GM23338 (cell line): ENCODE data around the gene INKA1. TPM values are rescaled to one million over a fixed set of nuclear protein-coding genes. Genes with fewer than 3 reads are reported as not detected.
"Not testable (repeated sequence)": the region's sequence is repeated elsewhere in the genome, so short reads cannot be mapped to it uniquely, and the experiment has no call there.

Experiments
- ATAC-seq: fragments of 200-7000 bp; cut with Tn5 transposase; 3 replicates; pipeline ENCODE4 v1.9.1; 2020
- DNase-seq: peaks from one replicate; pipeline ENCODE4 v3.0.0-alpha.2; 2015; ENCODE audit warnings: low spot score
- H2AFZ ChIP-seq: fragments of 200-600 bp; sonication (generic); 2 replicates; pipeline ENCODE4 v1.8.0; 2016; ENCODE audit warnings: antibody characterized with exemption, mild to moderate bottlenecking, moderate library complexity
- H3F3A ChIP-seq: fragments of 200-600 bp; sonication (generic); replicated peaks from 2 replicates; pipeline ENCODE4 v1.8.0; 2017; ENCODE audit warnings: antibody characterized with exemption, mixed run types, low read depth
- H3K27ac ChIP-seq: fragments of 200-600 bp; sonication (generic); 2 replicates; pipeline ENCODE4 v1.6.1; 2016; ENCODE audit warnings: low read depth
- H3K27me3 ChIP-seq: fragments of 200-600 bp; sonication (generic); 2 replicates; pipeline ENCODE4 v1.8.0; 2016; ENCODE audit warnings: mild to moderate bottlenecking, mixed run types, moderate library complexity; ENCODE audit not compliant: insufficient read depth
- H3K36me3 ChIP-seq: fragments of 200-600 bp; sonication (generic); 2 replicates; pipeline ENCODE4 v1.8.0; 2016; ENCODE audit warnings: mild to moderate bottlenecking; ENCODE audit not compliant: insufficient read depth
- H3K4me1 ChIP-seq: fragments of 200-600 bp; sonication (generic); 2 replicates; pipeline ENCODE4 v1.8.0; 2016; ENCODE audit warnings: mild to moderate bottlenecking, moderate library complexity; ENCODE audit not compliant: insufficient read depth
- H3K4me2 ChIP-seq: fragments of 200-600 bp; sonication (generic); 2 replicates; pipeline ENCODE4 v1.7.1; 2017; ENCODE audit warnings: mixed run types
- H3K4me3 ChIP-seq: fragments of 200-600 bp; sonication (generic); 2 replicates; pipeline ENCODE4 v1.6.1; 2016; ENCODE audit warnings: mixed run types
- H3K79me2 ChIP-seq: fragments of 200-600 bp; sonication (generic); replicated peaks from 2 replicates; pipeline ENCODE4 v1.8.0; 2017; ENCODE audit warnings: mild to moderate bottlenecking; ENCODE audit not compliant: insufficient read depth
- H3K9me2 ChIP-seq: fragments of 200-600 bp; sonication (generic); 2 replicates; pipeline ENCODE4 v1.8.0; 2017; ENCODE audit not compliant: insufficient read depth
- H4K20me1 ChIP-seq: fragments of 200-600 bp; sonication (generic); replicated peaks from 2 replicates; pipeline ENCODE4 v1.8.0; 2017; ENCODE audit warnings: mild to moderate bottlenecking; ENCODE audit not compliant: insufficient read depth
- H3K27ac Mint-ChIP-seq: 2 replicates; pipeline ENCODE4 v1.8.0; 2020; ENCODE audit warnings: inconsistent platforms, mild to moderate bottlenecking, moderate library complexity, mixed read lengths
- H3K27me3 Mint-ChIP-seq: 3 replicates; pipeline ENCODE4 v1.8.0; 2022; ENCODE audit warnings: low read depth, mild to moderate bottlenecking, moderate library complexity, mixed read lengths, inconsistent platforms; ENCODE audit not compliant: insufficient read depth, poor library complexity
- H3K36me3 Mint-ChIP-seq: 3 replicates; pipeline ENCODE4 v1.8.0; 2021; ENCODE audit warnings: low read depth, mild to moderate bottlenecking, inconsistent platforms, moderate library complexity, mixed read lengths
- H3K4me1 Mint-ChIP-seq: 3 replicates; pipeline ENCODE4 v1.8.0; 2020; ENCODE audit warnings: mild to moderate bottlenecking, inconsistent platforms, mixed read lengths
- H3K4me3 Mint-ChIP-seq: 3 replicates; pipeline ENCODE4 v1.8.0; 2021; ENCODE audit warnings: moderate library complexity, mild to moderate bottlenecking, inconsistent platforms, mixed read lengths
- H3K9me3 Mint-ChIP-seq: 3 replicates; pipeline ENCODE4 v1.8.0; 2020; ENCODE audit warnings: moderate library complexity, mild to moderate bottlenecking, inconsistent platforms, mixed read lengths
- CREB1 ChIP-seq: fragments of 250-450 bp; sonication (Bioruptor Pico); IDR thresholded peaks from 2 replicates; pipeline ENCODE4 v1.5.0; 2020; ENCODE audit warnings: low read depth, mild to moderate bottlenecking, moderate library complexity
- CTCF ChIP-seq, 2 experiments: fragments of 200-600 bp in 1 of 2; sonication (generic) in 1 of 2; conservative IDR thresholded peaks; 2 replicates each; pipeline versions ENCODE4 v1.5.1 to v1.6.1; 2016 to 2017; ENCODE audit warnings: antibody characterized with exemption in 2 of 2, low read depth in 2 of 2, mild to moderate bottlenecking in 2 of 2, moderate library complexity in 1 of 2
- EZH2 ChIP-seq: fragments of 200-600 bp; sonication (generic); IDR thresholded peaks from one replicate; pipeline ENCODE4 v1.8.0; 2017; ENCODE audit warnings: antibody characterized with exemption, mild to moderate bottlenecking, low read depth; ENCODE audit not compliant: unreplicated experiment
- NANOG ChIP-seq: IDR thresholded peaks from 2 replicates; pipeline ENCODE4 v1.6.1; 2016; ENCODE audit warnings: antibody characterized with exemption, borderline replicate concordance
- POLR2AphosphoS5 ChIP-seq: IDR thresholded peaks from 2 replicates; pipeline ENCODE4 v1.6.1; 2016; ENCODE audit warnings: antibody characterized with exemption, low read depth
- STAT1 ChIP-seq: IDR thresholded peaks from one replicate; pipeline ENCODE4 v1.6.1; 2016; ENCODE audit warnings: antibody characterized with exemption; ENCODE audit not compliant: unreplicated experiment
- ZNF462 ChIP-seq: fragments of 250-450 bp; sonication (Bioruptor Pico); IDR thresholded peaks from 2 replicates; pipeline ENCODE4 v1.5.0; 2020; ENCODE audit warnings: mild to moderate bottlenecking, moderate library complexity
- polyA plus RNA-seq: library from polyadenylated mRNA; unstranded; fragments of >200 nt; fragmentation: Nextera tagmentation; extraction: Ambion mirVana; gene quantifications from 2 replicates; pipeline ENCODE4 v1.2.1, GENCODE V29; 2016
- total RNA-seq: library from RNA; depleted of rRNA; stranded (reverse); fragments of >200 nt; shearing (Covaris generic); gene quantifications from 2 replicates; pipeline ENCODE4 v1.2.3, GENCODE V29; 2014

Gene INKA1
- total and polyA plus RNA-seq, 2 experiments from 2014 or later, result 3.7 to 4.0 TPM

GRCh38 chr3:49813497-49814174 lies 10.6 kb downstream of the INKA1 start, which contains the start of gene UBA7 (continued):
- TF ChIP-seq CTCF (conservative IDR thresholded peaks at IDR 0.05; ENCODE audit: low read depth in 2 of 2) (no peak), CREB1 (no peak), NANOG (no peak)

GRCh38 chr3:49823131-49823530 lies 20.1 kb downstream of the INKA1 start:
- H3K4me2 ChIP-seq, H3K4me1 ChIP-seq, H3K9me3 Mint-ChIP-seq, H3K9me2 ChIP-seq, H3K27me3 ChIP-seq, H3K4me3 Mint-ChIP-seq, H3K79me2 ChIP-seq, H3K36me3 Mint-ChIP-seq, H4K20me1 ChIP-seq, ATAC-seq, H3K27ac Mint-ChIP-seq, H3F3A ChIP-seq, DNase-seq, H3K4me1 Mint-ChIP-seq, H2AFZ ChIP-seq, H3K27ac ChIP-seq, H3K36me3 ChIP-seq, H3K27me3 Mint-ChIP-seq, H3K4me3 ChIP-seq: not testable (repeated sequence)

GRCh38 chr3:49826016-49826415 lies 23.0 kb downstream of the INKA1 start:
- Histone ChIP-seq H2AFZ (no peak overlapping the region), H4K20me1 (no peaks in the 10 kb centered on the region), H3K79me2 (no peaks in the 10 kb centered on the region), H3K27me3 (no peaks in the 10 kb centered on the region), H3K4me3 (no peak overlapping the region), H3K27ac (peak overlapping the region; percentile 50), H3K4me1 (no peaks in the 10 kb centered on the region), H3K36me3 (no peaks in the 10 kb centered on the region), H3K4me2 (no peak overlapping the region), H3K9me2 (no peaks in the 10 kb centered on the region), H3F3A (no peaks in the 10 kb centered on the region)
- H3K9me3 Mint-ChIP-seq, result no peaks in the 10 kb centered on the region
- peaks cover 25% of the 10 kb centered on the region for H3K36me3 Mint-ChIP-seq
- H3K27ac Mint-ChIP-seq, result no peak overlapping the region
- no peak for TF ChIP-seq POLR2AphosphoS5
- no peak overlapping the region for H3K4me3 Mint-ChIP-seq
- DNase-seq (no peak), ATAC-seq (no peak)
- H3K4me1 Mint-ChIP-seq, result no peaks in the 10 kb centered on the region
- no peaks in the 10 kb centered on the region for H3K27me3 Mint-ChIP-seq

GRCh38 chr3:49831341-49831740 lies 28.3 kb downstream of the INKA1 start:
- H3K27me3 ChIP-seq, result no peaks in the 10 kb centered on the region
- peaks cover 2% of the 10 kb centered on the region for H3K27me3 Mint-ChIP-seq
- TF ChIP-seq STAT1 (no peak), CREB1 (no peak), POLR2AphosphoS5 (no peak), ZNF462 (CRISPR knock-in tag) (no peak), EZH2 (no peak)

More at GRCh38 chr3:49831341-49831740, 28.3 kb downstream of the INKA1 start:
- Mint-ChIP-seq H3K9me3 (no peaks in the 10 kb centered on the region; the same call in 2 of the 3 replicates), H3K4me3 (no peak overlapping the region), H3K4me1 (no peaks in the 10 kb centered on the region), H3K36me3 (peaks cover 52% of the 10 kb centered on the region), H3K27ac (no peak overlapping the region; the same call in 1 of the 2 replicates)
- Histone ChIP-seq H3K4me2 (no peak overlapping the region), H4K20me1 (no peaks in the 10 kb centered on the region; the same call in 1 of the 2 replicates), H3K4me1 (no peaks in the 10 kb centered on the region), H3K9me2 (no peaks in the 10 kb centered on the region), H2AFZ (no peak overlapping the region), H3K27ac (no peak overlapping the region), H3K36me3 (no peaks in the 10 kb centered on the region), H3K79me2 (no peaks in the 10 kb centered on the region), H3F3A (no peaks in the 10 kb centered on the region), H3K4me3 (no peak overlapping the region)
- no peak for ATAC-seq
- DNase-seq, result no peak
